Ovary (tissue), 9 donors: Measurements from ENCODE around the gene MYCBPAP. TPM values are rescaled to one million over a fixed set of nuclear protein-coding genes. Genes with fewer than 3 reads are reported as not detected.
A peak's percentile ranks its signal among the peaks of the same experiment; 100 is the strongest.

ENCODE experiments used
- DNase-seq, 5 donors: peaks; one replicate each; pipeline ENCODE4 v3.0.0-alpha.2; 2019 to 2020
- H3K27ac ChIP-seq, 2 donors: fragments of 200-600 bp; one replicate each; pipeline versions ENCODE4 v1.5.1 to v1.8.0; 2019 to 2022
- H3K27me3 ChIP-seq: fragments of 200-600 bp; one replicate; pipeline ENCODE4 v1.8.0; 2022
- H3K36me3 ChIP-seq: fragments of 200-600 bp; sonication (generic); one replicate; pipeline ENCODE4 v1.5.1; 2019
- H3K4me1 ChIP-seq: one replicate; pipeline ENCODE4 v1.8.1; 2013; ENCODE audit warnings: mild to moderate bottlenecking, moderate library complexity; ENCODE audit not compliant: insufficient read depth
- H3K4me3 ChIP-seq: fragments of 200-600 bp; sonication (generic); one replicate; pipeline ENCODE4 v1.5.1; 2017
- H3K9me3 ChIP-seq, 2 donors: fragments of 200-600 bp in 1 of 2; sonication (generic) in 1 of 2; one replicate each; pipeline versions ENCODE4 v1.5.1 to v1.8.1; 2013 to 2019; ENCODE audit warnings: mild to moderate bottlenecking in 1 of 2, moderate library complexity in 1 of 2
- EP300 ChIP-seq: sonication (generic); formaldehyde crosslinking; IDR thresholded peaks from one replicate; pipeline ENCODE4 v1.6.1; 2017; ENCODE audit warnings: antibody characterized with exemption
- POLR2A ChIP-seq: fragments of 450-650 bp; IDR thresholded peaks from one replicate; pipeline ENCODE4 v1.6.1; 2017; ENCODE audit warnings: antibody characterized with exemption, mild to moderate bottlenecking, moderate library complexity
- WGBS, 3 donors: extraction: QIAGEN DNeasy Blood & Tissue Kit in 1 of 3; methylation state at CpG; one replicate each; pipeline versions ENCODE4 v1.1.5 to v1.1.7; 2013 to 2017; 5-methylcytosine and 5-hydroxymethylcytosine counted together
- intact Hi-C, 4 donors: fragments of 100-400 bp; cut with DNase I; formaldehyde crosslinking; loops; one replicate each; pipeline versions ENCODE4 v1.11.0 to v1.15.1; 2022 to 2023
- polyA plus RNA-seq, 2 donors: library from polyadenylated mRNA; stranded (reverse); fragments of 200-250 nt in 1 of 2; fragments of 350-450 nt in 1 of 2; fragmentation: Illumina TruSeq in 1 of 2; extraction: RNeasy Lipid Tissue Mini Kit (QIAGEN cat#74804) in 1 of 2; gene quantifications; one replicate each; pipeline ENCODE4 v1.2.3, GENCODE V29; 2013 to 2014
- total RNA-seq, 7 donors: library from RNA; depleted of rRNA in 2 of 7; stranded (reverse); fragments of >200 nt in 2 of 7; fragmentation: NEBNext Ultra II Directional in 3 of 7; extraction: Animal tissue kit (Norgen Biotek cat#: 25700) in 3 of 7; gene quantifications; one replicate each; pipeline versions ENCODE4 v1.1.0 to v1.2.4, GENCODE V29; 2016 to 2023
- TF ChIP-seq, protein P1 (sequence below), 3 donors: fragments of 450-650 bp in 2 of 3; fragments of 200-600 bp in 1 of 3; IDR thresholded peaks; one replicate each; pipeline versions ENCODE4 v1.5.1 to v1.8.0; 2016 to 2022; ENCODE audit warnings: antibody characterized with exemption in 3 of 3, mild to moderate bottlenecking in 1 of 3
- donor health status: DM: no; HTN: no; CAD: no; lungs with moderate emphysema.
- donor health status: DM: no; HTN: no; CAD: no.
- donor health status: Bipolar disorder and iron deficiency.
- donor health status: DM: yes; HTN: yes; CAD: no.
- donor health status: DM: no; HTN: no; CAD: no.
- donor health status: DM: yes; HTN: yes; CAD: no.

Gene MYCBPAP
- total and polyA plus RNA-seq, 9 donors, result 2.5 to 9.7 (median 4.5) TPM

DNA sequence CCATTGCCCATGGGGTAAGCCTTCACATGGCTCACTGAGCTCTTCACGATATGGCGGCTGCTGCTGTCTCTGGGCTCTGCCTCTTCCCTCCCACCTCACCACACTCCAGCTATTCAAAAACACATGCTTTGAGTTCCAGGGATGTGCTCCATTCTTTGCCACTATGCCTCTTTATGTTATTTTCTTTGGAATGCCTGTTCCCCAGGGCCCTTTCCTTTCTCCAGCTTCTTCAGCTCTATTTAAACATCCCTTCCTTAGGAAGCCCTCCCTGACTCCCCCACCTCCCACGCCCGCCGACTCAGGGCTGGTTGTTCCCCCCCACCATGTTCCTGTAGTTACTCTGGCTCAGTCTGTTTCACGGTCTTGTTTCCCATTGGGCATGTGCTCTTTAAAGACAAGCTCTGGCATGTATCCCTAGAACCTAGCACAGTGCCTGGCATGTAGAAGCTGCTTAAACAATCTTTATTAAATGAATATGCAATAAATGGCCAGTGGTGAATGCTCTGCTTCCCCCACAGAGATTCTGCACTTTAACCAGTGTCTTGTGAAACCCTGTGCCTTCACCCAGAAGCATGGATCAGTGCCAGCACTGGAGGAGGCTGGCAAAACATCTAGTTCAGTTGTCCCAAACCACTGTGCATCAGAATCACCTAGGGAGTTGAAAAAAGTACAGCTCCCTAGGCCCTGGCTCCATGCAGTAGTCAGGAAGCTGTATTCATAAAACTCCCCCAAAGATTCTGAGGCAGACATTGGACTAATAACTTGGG, 6.9 kb downstream of the MYCBPAP start:
- H3K27ac ChIP-seq, result peak overlapping the region in 1 of 2 donors; percentile 49
- WGBS, 3 donors, result 8 to 13% (median 13%) methylated on average over 6 of the region's 6 CpGs
- H3K4me3 ChIP-seq, result no peak overlapping the region
- H3K4me1 ChIP-seq, result peaks cover 33% of the 10 kb centered on the region
- H3K36me3 ChIP-seq, result no peaks in the 10 kb centered on the region
- intact Hi-C loops, result no loop called here
- DNase-seq, result peak; percentile 55 to 78 (median 68)
- no peaks in the 10 kb centered on the region for H3K27me3 ChIP-seq
- TF ChIP-seq EP300 (no peak), POLR2A (no peak)
- TF ChIP-seq, protein P1, sequence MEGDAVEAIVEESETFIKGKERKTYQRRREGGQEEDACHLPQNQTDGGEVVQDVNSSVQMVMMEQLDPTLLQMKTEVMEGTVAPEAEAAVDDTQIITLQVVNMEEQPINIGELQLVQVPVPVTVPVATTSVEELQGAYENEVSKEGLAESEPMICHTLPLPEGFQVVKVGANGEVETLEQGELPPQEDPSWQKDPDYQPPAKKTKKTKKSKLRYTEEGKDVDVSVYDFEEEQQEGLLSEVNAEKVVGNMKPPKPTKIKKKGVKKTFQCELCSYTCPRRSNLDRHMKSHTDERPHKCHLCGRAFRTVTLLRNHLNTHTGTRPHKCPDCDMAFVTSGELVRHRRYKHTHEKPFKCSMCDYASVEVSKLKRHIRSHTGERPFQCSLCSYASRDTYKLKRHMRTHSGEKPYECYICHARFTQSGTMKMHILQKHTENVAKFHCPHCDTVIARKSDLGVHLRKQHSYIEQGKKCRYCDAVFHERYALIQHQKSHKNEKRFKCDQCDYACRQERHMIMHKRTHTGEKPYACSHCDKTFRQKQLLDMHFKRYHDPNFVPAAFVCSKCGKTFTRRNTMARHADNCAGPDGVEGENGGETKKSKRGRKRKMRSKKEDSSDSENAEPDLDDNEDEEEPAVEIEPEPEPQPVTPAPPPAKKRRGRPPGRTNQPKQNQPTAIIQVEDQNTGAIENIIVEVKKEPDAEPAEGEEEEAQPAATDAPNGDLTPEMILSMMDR (IDR thresholded peaks at IDR 0.05), result no peak
- no peaks in the 10 kb centered on the region for H3K9me3 ChIP-seq

DNA sequence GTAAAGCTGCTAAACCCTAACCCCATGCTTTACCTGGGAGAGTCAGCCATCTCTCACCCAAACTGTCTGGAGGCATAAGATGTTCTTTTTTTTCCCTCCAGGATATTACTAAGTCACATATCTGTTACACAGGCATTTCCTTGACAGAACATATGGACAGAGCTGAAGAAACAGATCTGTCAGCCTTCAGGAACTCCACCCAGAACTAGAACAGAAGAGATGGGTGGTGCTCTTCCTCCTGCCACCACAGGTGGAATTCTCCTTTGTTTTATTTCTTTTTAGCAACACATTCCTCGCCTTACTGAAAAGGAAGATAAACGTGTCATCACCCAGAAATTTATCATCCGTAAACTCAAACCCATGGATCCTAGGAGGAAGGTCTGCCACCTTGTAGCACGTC, 8.8 kb downstream of the MYCBPAP start:
- peaks cover 28% of the 10 kb centered on the region for H3K4me1 ChIP-seq
- DNase-seq, result no peak
- TF ChIP-seq EP300 (no peak), POLR2A (no peak)
- TF ChIP-seq, protein P1 (IDR thresholded peaks at IDR 0.05), result no peak
- intact Hi-C loops, result no loop called here
- no peaks in the 10 kb centered on the region for H3K36me3 ChIP-seq
- H3K9me3 ChIP-seq, result no peaks in the 10 kb centered on the region
- peak overlapping the region in 1 of 2 donors; percentile 40 for H3K27ac ChIP-seq
- 81 to 96% (median 93%) methylated on average over 4 of the region's 4 CpGs for WGBS, 3 donors
- no peaks in the 10 kb centered on the region for H3K27me3 ChIP-seq
- H3K4me3 ChIP-seq, result no peak overlapping the region

DNA sequence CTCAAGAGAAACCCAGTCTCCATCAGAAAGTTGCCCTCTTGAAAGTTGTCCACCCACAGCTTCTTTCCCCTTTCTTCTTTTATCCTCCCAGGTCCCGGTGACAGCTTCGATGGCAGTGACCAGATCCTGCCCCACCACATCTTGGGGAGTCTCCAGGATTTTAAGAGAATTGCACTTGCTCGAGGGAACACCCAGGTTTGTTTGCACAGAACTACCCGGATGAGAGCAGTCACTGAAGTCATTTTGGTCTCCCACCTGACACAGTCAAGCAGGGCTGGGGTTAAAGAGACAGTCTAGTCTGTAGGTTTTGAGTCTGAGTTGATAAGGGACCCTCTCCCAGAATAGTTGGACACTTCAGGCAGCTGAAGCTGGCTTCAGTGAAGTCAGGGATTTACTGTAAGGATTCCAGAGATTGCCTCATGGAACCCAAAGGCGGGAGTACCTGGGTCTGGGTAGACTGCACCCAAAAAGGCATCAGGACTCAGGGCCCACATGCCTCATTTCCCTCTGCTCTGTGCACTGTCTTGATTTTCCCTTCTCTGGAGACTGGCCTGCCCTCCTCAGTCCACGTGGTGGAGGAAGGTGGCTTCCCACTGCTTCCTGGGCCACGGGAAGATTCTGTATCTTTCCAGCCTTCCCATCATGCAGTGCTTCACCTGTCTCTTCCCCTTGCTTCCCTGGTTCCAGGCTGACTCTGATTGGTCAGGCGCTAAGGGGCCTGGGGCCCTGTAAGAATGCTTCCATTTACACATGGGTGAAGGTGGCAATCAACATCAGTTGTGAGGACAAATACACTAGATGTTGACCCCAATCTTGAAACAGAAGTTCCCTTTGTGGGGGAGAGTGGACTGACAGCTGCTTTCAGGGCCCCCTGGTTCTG, 9.5 kb downstream of the MYCBPAP start:
- Histone ChIP-seq H3K4me3 (no peak overlapping the region), H3K36me3 (no peaks in the 10 kb centered on the region), H3K9me3 (no peaks in the 10 kb centered on the region), H3K27me3 (no peaks in the 10 kb centered on the region), H3K4me1 (peaks cover 28% of the 10 kb centered on the region), H3K27ac (peak overlapping the region; percentile 71 to 73)
- WGBS, 3 donors, result 86 to 89% (median 87%) methylated on average over 8 of the region's 8 CpGs
- TF ChIP-seq POLR2A (no peak), EP300 (no peak)
- TF ChIP-seq, protein P1 (IDR thresholded peaks at IDR 0.05), result no peak
- no peak for DNase-seq
- intact Hi-C loops, result no loop called here

DNA sequence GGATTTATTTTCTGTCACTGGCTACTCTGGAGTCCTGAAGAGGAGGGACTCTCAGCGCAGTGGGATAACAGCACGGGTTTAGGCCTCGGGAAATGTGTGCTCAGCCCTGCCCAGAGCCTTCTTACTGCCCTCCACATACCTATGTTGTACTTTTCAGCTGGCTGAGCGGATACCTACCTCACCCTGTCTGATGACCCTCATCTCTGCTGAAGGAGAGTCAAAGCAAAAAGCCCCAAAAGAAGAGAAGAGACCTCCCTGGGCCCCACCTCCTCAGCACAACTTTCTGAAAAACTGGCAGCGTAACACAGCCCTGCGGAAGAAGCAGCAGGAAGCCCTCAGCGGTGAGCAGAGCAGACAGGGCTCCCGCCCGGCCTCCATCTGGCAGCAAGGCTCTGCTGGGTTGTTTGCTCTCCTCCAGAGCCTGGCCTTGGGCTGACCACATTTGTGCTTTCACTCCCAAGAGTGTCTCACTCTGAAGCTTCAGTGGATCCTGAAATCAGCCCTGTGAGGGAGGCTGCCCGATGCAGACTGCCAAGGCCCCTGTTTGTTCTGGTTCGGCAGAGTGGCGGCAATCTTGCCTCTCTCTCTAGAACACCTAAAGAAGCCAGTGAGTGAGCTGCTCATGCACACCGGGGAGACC, 10.3 kb downstream of the MYCBPAP start:
- TF ChIP-seq POLR2A, result no peak
- TF ChIP-seq, protein P1 (IDR thresholded peaks at IDR 0.05), result no peak
- no peak for TF ChIP-seq EP300
- peaks cover 25% of the 10 kb centered on the region for H3K4me1 ChIP-seq
- WGBS, 3 donors, result 17 to 33% (median 29%) methylated on average over 13 of the region's 13 CpGs
- H3K36me3 ChIP-seq, result no peaks in the 10 kb centered on the region
- H3K27me3 ChIP-seq, result no peaks in the 10 kb centered on the region
- H3K9me3 ChIP-seq, result no peaks in the 10 kb centered on the region
- peak; percentile 73 to 87 (median 78) for DNase-seq
- H3K27ac ChIP-seq, result peak overlapping the region; percentile 71 to 73
- intact Hi-C loops, result no loop called here
- H3K4me3 ChIP-seq, result no peak overlapping the region
